SK-N-SH treated with all-trans-retinoic acid at 6 μM for 48 hours (cell line): ENCODE data around the gene SLX9.

ENCODE experiments used
- ATAC-seq: fragments of 200-7000 bp; cut with Tn5 transposase; 3 replicates; pipeline ENCODE4 v1.9.1; 2020; ENCODE audit warnings: mild to moderate bottlenecking, moderate library complexity
- BACH2 ChIP-seq: fragments of 250-450 bp; sonication (Bioruptor Pico); IDR thresholded peaks from 2 replicates; pipeline ENCODE4 v1.9.0; 2021; ENCODE audit warnings: mild to moderate bottlenecking, borderline replicate concordance
- ISL1 ChIP-seq: fragments of 250-450 bp; sonication (Bioruptor Pico); IDR thresholded peaks from 2 replicates; pipeline ENCODE4 v2.1.2; 2022; ENCODE audit warnings: mild to moderate bottlenecking, moderate library complexity
- PPARA ChIP-seq: fragments of 250-450 bp; sonication (Bioruptor Pico); IDR thresholded peaks from 2 replicates; pipeline ENCODE4 v1.5.0; 2020; ENCODE audit warnings: mild to moderate bottlenecking, borderline replicate concordance
- RARB ChIP-seq: fragments of 250-450 bp; sonication (Bioruptor Pico); IDR thresholded peaks from 2 replicates; pipeline ENCODE4 v1.8.0; 2021; ENCODE audit warnings: mild to moderate bottlenecking, moderate library complexity
- SNAI2 ChIP-seq: fragments of 250-450 bp; sonication (Bioruptor Pico); IDR thresholded peaks from 2 replicates; pipeline ENCODE4 v1.5.0; 2020; ENCODE audit warnings: mild to moderate bottlenecking, moderate library complexity
- TCF4 ChIP-seq: fragments of 250-450 bp; sonication (Bioruptor Pico); IDR thresholded peaks from 2 replicates; pipeline ENCODE4 v1.8.0; 2021; ENCODE audit warnings: mild to moderate bottlenecking, moderate library complexity, borderline replicate concordance
- ZC3H10 ChIP-seq: fragments of 250-450 bp; sonication (Bioruptor Pico); IDR thresholded peaks from 2 replicates; pipeline ENCODE4 v1.5.1; 2021; ENCODE audit warnings: mild to moderate bottlenecking, moderate library complexity
- ZFP3 ChIP-seq: fragments of 250-450 bp; sonication (Bioruptor Pico); IDR thresholded peaks from 2 replicates; pipeline ENCODE4 v1.5.0; 2020; ENCODE audit warnings: mild to moderate bottlenecking, moderate library complexity
- ZFP30 ChIP-seq: fragments of 450-650 bp; formaldehyde crosslinking; IDR thresholded peaks from 2 replicates; pipeline ENCODE4 v1.5.0; 2022; ENCODE audit warnings: mild to moderate bottlenecking, moderate library complexity
- ZNF70 ChIP-seq: fragments of 450-650 bp; formaldehyde crosslinking; IDR thresholded peaks from 2 replicates; pipeline ENCODE4 v1.5.0; 2020; ENCODE audit warnings: mild to moderate bottlenecking, moderate library complexity
- TF ChIP-seq, protein P1 (sequence below): fragments of 250-450 bp; sonication (Bioruptor Pico); IDR thresholded peaks from 2 replicates; pipeline ENCODE4 v1.8.0; 2020; ENCODE audit warnings: mild to moderate bottlenecking, moderate library complexity, borderline replicate concordance
- TF ChIP-seq, protein P2 (sequence below): fragments of 250-450 bp; sonication (Bioruptor Pico); IDR thresholded peaks from 2 replicates; pipeline ENCODE4 v1.5.0; 2020; ENCODE audit warnings: mild to moderate bottlenecking, moderate library complexity
- TF ChIP-seq, protein P3 (sequence below): fragments of 250-450 bp; sonication (Bioruptor Pico); IDR thresholded peaks from 2 replicates; pipeline ENCODE4 v1.5.1; 2020; ENCODE audit warnings: low read depth, mild to moderate bottlenecking, moderate library complexity
- TF ChIP-seq, protein P4 (sequence below): fragments of 250-450 bp; sonication (Bioruptor Pico); IDR thresholded peaks from 2 replicates; pipeline ENCODE4 v1.8.0; 2021; ENCODE audit warnings: low read depth, mild to moderate bottlenecking, moderate library complexity, borderline replicate concordance

The SLX9 gene

DNA sequence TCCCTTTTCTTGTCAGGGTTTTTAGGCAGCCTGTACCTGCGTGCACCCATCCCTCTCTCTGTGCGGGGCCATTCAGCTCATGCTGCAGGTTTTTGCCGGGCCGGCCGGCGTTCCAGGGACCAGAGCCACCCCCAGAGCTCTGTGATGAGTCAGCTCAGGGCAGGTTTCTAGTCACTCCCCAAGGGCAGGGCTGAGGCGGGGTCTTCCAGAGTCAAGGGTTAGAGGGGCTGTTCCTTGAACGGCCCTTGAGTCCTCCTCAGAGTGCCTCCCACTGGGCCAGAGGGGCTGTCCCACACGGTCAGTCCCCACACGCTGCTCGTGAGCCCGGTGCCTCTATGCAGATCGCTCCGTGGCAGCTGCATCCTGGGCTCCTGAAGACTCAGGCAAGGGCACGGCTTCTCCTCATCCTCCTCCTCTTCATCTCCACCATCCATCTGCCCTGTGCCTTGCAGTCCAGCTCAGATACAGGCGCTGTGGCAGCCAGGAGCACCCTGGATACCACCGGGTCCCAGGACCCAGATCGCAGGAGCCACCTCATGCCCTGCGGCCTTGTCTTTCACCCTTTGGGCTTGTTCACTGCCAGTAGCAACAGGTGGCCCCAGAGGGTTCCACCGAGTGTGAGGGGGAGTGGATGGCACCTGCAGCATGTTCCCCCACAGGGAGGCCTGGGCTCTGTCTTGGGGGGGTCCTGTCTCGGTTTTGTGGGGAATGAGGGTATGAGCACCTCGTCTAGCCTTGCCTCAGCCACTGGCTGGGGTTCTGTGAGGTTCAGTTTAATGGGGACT lies 17.4 kb downstream of the SLX9 start:
- ATAC-seq = no peak
- TF ChIP-seq BACH2 (CRISPR knock-in tag) (no peak), ISL1 (CRISPR knock-in tag) (no peak)

DNA sequence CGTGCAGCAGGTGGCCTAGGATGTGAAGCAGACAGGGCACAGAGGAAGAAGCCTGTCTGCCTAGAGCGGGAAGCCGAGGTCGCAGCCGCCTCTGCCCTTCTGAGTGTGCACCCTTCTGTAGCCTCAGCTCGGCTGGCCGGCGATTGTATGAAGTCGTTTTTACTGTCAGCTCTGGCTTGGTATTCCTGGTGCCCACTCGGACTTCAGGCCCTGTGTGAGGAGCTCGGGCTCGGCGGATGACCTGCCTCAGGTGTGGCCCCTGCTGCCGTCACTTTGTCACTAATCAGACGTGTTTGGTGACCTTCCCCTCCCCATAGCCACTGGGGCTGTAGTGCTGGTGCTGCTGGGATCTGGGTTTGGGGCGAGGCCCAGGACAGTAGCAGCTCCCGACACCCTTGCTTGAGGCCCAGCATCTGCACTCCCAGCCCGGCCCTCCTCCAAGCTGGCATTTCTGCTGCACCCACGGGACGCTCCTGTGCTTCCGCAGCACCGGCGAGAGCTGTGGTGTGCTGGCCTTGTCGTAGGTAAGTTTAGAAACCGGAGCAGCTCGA lies 18.1 kb downstream of the SLX9 start:
- TF ChIP-seq ZFP30 (CRISPR knock-in tag) (no peak), RARB (CRISPR knock-in tag) (no peak), TCF4 (CRISPR knock-in tag) (no peak), BACH2 (CRISPR knock-in tag) (no peak), SNAI2 (CRISPR knock-in tag) (no peak), ISL1 (CRISPR knock-in tag) (no peak), ZFP3 (CRISPR knock-in tag) (no peak), ZNF70 (no peak)
- TF ChIP-seq, protein P1, sequence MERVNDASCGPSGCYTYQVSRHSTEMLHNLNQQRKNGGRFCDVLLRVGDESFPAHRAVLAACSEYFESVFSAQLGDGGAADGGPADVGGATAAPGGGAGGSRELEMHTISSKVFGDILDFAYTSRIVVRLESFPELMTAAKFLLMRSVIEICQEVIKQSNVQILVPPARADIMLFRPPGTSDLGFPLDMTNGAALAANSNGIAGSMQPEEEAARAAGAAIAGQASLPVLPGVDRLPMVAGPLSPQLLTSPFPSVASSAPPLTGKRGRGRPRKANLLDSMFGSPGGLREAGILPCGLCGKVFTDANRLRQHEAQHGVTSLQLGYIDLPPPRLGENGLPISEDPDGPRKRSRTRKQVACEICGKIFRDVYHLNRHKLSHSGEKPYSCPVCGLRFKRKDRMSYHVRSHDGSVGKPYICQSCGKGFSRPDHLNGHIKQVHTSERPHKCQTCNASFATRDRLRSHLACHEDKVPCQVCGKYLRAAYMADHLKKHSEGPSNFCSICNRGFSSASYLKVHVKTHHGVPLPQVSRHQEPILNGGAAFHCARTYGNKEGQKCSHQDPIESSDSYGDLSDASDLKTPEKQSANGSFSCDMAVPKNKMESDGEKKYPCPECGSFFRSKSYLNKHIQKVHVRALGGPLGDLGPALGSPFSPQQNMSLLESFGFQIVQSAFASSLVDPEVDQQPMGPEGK (CRISPR knock-in tag) = no peak
- TF ChIP-seq, protein P2, sequence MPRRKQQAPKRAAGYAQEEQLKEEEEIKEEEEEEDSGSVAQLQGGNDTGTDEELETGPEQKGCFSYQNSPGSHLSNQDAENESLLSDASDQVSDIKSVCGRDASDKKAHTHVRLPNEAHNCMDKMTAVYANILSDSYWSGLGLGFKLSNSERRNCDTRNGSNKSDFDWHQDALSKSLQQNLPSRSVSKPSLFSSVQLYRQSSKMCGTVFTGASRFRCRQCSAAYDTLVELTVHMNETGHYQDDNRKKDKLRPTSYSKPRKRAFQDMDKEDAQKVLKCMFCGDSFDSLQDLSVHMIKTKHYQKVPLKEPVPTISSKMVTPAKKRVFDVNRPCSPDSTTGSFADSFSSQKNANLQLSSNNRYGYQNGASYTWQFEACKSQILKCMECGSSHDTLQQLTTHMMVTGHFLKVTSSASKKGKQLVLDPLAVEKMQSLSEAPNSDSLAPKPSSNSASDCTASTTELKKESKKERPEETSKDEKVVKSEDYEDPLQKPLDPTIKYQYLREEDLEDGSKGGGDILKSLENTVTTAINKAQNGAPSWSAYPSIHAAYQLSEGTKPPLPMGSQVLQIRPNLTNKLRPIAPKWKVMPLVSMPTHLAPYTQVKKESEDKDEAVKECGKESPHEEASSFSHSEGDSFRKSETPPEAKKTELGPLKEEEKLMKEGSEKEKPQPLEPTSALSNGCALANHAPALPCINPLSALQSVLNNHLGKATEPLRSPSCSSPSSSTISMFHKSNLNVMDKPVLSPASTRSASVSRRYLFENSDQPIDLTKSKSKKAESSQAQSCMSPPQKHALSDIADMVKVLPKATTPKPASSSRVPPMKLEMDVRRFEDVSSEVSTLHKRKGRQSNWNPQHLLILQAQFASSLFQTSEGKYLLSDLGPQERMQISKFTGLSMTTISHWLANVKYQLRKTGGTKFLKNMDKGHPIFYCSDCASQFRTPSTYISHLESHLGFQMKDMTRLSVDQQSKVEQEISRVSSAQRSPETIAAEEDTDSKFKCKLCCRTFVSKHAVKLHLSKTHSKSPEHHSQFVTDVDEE (CRISPR knock-in tag) = no peak
- TF ChIP-seq, protein P3, sequence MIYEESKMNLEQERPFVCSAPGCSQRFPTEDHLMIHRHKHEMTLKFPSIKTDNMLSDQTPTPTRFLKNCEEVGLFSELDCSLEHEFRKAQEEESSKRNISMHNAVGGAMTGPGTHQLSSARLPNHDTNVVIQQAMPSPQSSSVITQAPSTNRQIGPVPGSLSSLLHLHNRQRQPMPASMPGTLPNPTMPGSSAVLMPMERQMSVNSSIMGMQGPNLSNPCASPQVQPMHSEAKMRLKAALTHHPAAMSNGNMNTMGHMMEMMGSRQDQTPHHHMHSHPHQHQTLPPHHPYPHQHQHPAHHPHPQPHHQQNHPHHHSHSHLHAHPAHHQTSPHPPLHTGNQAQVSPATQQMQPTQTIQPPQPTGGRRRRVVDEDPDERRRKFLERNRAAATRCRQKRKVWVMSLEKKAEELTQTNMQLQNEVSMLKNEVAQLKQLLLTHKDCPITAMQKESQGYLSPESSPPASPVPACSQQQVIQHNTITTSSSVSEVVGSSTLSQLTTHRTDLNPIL = no peak
- no peak for ATAC-seq

DNA sequence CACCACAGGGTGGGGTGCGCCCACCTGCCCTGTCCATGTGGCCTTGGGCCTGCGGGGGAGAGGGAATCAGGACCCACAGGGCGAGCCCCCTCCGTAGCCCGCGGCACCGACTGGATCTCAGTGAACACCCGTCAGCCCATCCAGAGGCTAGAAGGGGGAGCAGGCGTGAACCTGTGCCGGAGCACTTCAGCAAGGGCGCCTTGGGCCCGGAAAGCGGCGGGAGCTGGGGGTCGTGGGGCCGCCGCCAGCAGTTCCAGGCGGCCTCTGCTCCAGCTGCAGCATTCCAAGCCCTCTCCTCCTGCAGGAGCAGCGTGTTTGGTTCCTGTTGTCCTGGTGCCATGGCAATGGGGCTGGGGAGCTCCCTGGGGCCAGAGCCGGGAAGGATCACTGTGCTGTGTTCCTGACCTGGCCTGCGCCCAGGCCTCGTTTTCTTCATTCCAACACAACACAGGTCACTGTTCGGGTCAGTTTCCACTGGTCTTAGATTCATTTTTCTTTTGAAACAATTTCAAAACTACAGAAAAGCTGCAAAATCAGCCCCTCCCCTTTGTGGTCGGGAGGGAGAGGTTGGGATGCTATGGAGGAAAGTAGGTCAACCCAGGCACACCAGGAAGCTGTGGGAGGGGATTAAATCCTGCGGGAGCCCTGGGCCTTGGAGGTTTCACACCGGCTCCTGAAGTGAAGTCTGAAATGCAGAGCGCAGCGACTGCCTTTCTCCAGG lies 18.8 kb downstream of the SLX9 start:
- TF ChIP-seq, protein P3 = no peak
- no peak for TF ChIP-seq ZC3H10 (CRISPR knock-in tag)
- TF ChIP-seq PPARA = no peak
- TF ChIP-seq ISL1 (CRISPR knock-in tag) = no peak
- ATAC-seq = peak; percentile 11; the same call in 1 of the 3 replicates

DNA sequence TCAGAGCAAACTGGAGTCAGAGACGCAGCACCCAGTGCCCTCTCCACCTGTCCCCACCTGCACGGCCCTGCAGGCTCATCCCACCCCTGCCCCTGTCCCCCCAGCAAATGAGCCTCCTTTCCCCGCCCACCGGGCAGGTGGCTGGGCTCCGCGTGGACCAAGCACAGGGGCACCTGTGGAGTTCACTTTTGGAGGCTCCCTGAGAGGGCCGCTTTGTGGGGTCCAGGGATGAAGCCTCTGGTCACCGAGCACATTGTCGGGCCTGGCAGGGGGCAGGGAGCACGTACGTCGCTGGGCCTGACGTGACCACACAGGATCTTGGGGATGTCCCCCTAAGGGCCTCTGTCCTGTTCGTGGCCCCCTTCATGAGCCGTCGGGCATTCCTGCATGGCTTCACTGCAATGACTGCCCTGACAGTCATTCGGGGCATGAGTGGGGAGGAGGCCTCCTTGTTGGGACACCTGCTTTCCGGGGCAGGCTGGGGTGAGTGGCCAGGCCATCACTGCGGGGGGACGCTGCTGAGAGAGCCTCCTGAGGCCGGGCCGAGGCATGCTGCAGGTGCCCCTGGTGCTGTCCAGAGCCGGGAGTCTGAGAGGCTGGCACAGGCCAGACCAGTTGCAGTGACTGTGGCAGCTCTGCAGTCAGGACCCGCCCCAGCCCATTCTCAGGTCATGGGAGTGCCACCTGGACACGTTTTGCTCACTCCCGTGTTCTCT lies 19.7 kb downstream of the SLX9 start:
- ATAC-seq = no peak
- TF ChIP-seq PPARA (no peak), SNAI2 (CRISPR knock-in tag) (no peak)
- TF ChIP-seq, protein P4, sequence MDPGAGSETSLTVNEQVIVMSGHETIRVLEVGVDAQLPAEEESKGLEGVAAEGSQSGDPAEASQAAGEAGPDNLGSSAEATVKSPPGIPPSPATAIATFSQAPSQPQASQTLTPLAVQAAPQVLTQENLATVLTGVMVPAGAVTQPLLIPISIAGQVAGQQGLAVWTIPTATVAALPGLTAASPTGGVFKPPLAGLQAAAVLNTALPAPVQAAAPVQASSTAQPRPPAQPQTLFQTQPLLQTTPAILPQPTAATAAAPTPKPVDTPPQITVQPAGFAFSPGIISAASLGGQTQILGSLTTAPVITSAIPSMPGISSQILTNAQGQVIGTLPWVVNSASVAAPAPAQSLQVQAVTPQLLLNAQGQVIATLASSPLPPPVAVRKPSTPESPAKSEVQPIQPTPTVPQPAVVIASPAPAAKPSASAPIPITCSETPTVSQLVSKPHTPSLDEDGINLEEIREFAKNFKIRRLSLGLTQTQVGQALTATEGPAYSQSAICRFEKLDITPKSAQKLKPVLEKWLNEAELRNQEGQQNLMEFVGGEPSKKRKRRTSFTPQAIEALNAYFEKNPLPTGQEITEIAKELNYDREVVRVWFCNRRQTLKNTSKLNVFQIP = no peak
